Right lobe of liver (tissue), 6 donors: Measurements from ENCODE around the gene FOXP3. TPM values are rescaled to one million over a fixed set of nuclear protein-coding genes. Genes with fewer than 3 reads are reported as not detected.

Experiments
- ATAC-seq, 4 donors: fragments of 200-7000 bp; cut with Tn5 transposase; one replicate each; pipeline ENCODE4 v1.9.1; 2020; ENCODE audit warnings: mild to moderate bottlenecking in 4 of 4, moderate library complexity in 4 of 4
- DNase-seq, 3 donors: peaks; one replicate each; pipeline ENCODE4 v3.0.0-alpha.2; 2020
- H3K27ac ChIP-seq, 3 donors: fragments of 200-600 bp; one replicate each; pipeline ENCODE4 v1.8.0; 2022
- H3K27me3 ChIP-seq, 2 donors: fragments of 200-600 bp; one replicate each; pipeline ENCODE4 v1.8.0; 2022
- H3K36me3 ChIP-seq, 4 donors: fragments of 200-600 bp; sonication (generic) in 1 of 4; one replicate each; pipeline versions ENCODE4 v1.5.1 to v1.8.0; 2017 to 2022; ENCODE audit warnings: control low read depth in 1 of 4
- H3K4me1 ChIP-seq, 4 donors: fragments of 200-600 bp; sonication (generic) in 1 of 4; one replicate each; pipeline versions ENCODE4 v1.5.1 to v1.8.0; 2017 to 2022; ENCODE audit warnings: control low read depth in 1 of 4
- H3K4me3 ChIP-seq, 3 donors: fragments of 200-600 bp; one replicate each; pipeline ENCODE4 v1.8.0; 2022
- H3K9me3 ChIP-seq, 4 donors: fragments of 200-600 bp; sonication (generic) in 1 of 4; one replicate each; pipeline versions ENCODE4 v1.5.1 to v1.8.0; 2017 to 2022; ENCODE audit warnings: control low read depth in 1 of 4
- POLR2A ChIP-seq: fragments of 450-650 bp; IDR thresholded peaks from one replicate; pipeline ENCODE4 v1.6.1; 2017; ENCODE audit warnings: antibody characterized with exemption, mild to moderate bottlenecking
- WGBS: methylation state at CpG from one replicate; pipeline ENCODE4 v1.1.6; 2018; ENCODE audit warnings: low coverage, low lambda C conversion rate; ENCODE audit not compliant: insufficient coverage; ENCODE audit errors: missing lambda C conversion rate; 5-methylcytosine and 5-hydroxymethylcytosine counted together
- intact Hi-C, 2 donors: fragments of 100-400 bp; cut with DNase I; formaldehyde crosslinking; loops; one replicate each; pipeline versions ENCODE4 v1.11.2 to v1.14.1; 2022
- total RNA-seq, 6 experiments: library from RNA; depleted of rRNA in 2 of 6; stranded (reverse); fragments of >200 nt in 2 of 6; fragmentation: NEBNext Ultra II Directional in 3 of 6; extraction: Animal tissue kit (Norgen Biotek cat#: 25700) in 3 of 6; gene quantifications; one replicate each; pipeline versions ENCODE4 v1.1.0 to v1.2.4, GENCODE V29; 2016 to 2023
- TF ChIP-seq, protein P1 (sequence below), 4 donors: fragments of 200-600 bp in 3 of 4; fragments of 450-650 bp in 1 of 4; IDR thresholded peaks; one replicate each; pipeline versions ENCODE4 v1.5.1 to v1.8.0; 2016 to 2022; ENCODE audit warnings: antibody characterized with exemption in 4 of 4, mild to moderate bottlenecking in 2 of 4
- donor health status: DM: no; HTN: yes; CAD: no.
- donor health status: DM: no; HTN: no; CAD: no.
- donor health status: DM: no; HTN: no; CAD: no.
- donor health status: DM: no; HTN: yes; CAD: no.
- donor health status: DM: no; HTN: yes; CAD: no.

Gene FOXP3
- total RNA-seq, 6 experiments from 2014 or later: 0.18 to 1.2 (median 0.32) TPM

DNA sequence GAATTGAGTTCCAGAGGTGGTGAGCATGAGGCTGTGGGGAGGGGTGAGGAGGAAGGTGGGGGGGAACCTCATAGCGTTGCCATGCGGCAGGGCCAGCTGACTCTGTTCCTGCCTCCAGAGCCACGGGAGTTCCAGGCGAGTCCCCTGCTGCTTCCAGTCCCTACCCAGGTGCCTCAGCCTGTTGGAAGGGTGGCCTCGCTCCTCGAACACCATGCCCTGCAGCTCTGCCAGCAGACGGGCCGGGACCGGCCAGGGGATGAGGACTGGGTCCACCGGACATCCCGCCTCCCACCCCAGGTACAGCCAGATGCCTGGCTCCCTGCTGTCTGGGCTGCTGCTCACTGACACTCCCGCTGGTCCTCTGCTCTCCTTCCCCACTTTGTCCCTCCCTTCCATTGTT, 21.3 kb downstream of the FOXP3 start:
- ATAC-seq: no peak
- H3K27me3 ChIP-seq: no peaks in the 10 kb centered on the region
- H3K4me1 ChIP-seq: no peaks in the 10 kb centered on the region
- WGBS: 57% methylated on average over 3 of the region's 12 CpGs
- no peak for DNase-seq
- H3K4me3 ChIP-seq: no peak overlapping the region
- no peak overlapping the region for H3K27ac ChIP-seq
- TF ChIP-seq, protein P1, sequence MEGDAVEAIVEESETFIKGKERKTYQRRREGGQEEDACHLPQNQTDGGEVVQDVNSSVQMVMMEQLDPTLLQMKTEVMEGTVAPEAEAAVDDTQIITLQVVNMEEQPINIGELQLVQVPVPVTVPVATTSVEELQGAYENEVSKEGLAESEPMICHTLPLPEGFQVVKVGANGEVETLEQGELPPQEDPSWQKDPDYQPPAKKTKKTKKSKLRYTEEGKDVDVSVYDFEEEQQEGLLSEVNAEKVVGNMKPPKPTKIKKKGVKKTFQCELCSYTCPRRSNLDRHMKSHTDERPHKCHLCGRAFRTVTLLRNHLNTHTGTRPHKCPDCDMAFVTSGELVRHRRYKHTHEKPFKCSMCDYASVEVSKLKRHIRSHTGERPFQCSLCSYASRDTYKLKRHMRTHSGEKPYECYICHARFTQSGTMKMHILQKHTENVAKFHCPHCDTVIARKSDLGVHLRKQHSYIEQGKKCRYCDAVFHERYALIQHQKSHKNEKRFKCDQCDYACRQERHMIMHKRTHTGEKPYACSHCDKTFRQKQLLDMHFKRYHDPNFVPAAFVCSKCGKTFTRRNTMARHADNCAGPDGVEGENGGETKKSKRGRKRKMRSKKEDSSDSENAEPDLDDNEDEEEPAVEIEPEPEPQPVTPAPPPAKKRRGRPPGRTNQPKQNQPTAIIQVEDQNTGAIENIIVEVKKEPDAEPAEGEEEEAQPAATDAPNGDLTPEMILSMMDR (IDR thresholded peaks at IDR 0.05): no peak
- TF ChIP-seq POLR2A: no peak
- peaks cover 0 to 7% (median 0%) of the 10 kb centered on the region in 4 donors for H3K36me3 ChIP-seq
- no peaks in the 10 kb centered on the region for H3K9me3 ChIP-seq
- intact Hi-C loops: no loop called here

DNA sequence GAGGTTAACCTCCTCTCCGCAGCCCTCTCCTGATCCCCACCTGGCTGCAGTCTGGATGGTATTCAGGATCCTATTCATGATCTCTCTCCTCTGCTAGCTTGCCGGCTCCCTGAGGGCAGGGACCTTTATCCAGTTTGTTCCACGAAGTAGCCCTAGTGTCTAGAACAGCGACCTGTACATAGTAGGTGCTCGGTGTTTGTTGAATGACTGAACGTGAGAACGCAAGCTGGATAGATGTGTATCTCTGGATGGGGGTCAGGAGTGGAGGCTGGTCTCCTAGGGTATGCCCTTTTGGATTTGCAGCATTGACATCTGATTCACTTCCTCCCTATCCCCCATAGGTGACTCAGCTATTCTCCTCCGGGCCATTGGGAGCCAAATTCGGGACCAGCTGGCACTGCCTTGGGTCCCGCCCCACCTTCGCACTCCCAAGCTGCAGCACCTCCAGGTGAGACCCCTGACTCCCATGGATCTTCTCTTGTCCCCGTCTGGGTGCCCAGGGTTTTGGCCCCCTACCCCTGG, 21.9 kb downstream of the FOXP3 start:
- ATAC-seq (no peak), DNase-seq (no peak)
- Histone ChIP-seq H3K9me3 (no peaks in the 10 kb centered on the region), H3K36me3 (peaks cover 0 to 7% (median 0%) of the 10 kb centered on the region in 4 donors), H3K27ac (no peak overlapping the region), H3K27me3 (no peaks in the 10 kb centered on the region), H3K4me3 (no peak overlapping the region), H3K4me1 (no peaks in the 10 kb centered on the region)
- intact Hi-C loops: no loop called here
- 83% methylated on average over 2 of the region's 12 CpGs for WGBS
- no peak for TF ChIP-seq POLR2A
- TF ChIP-seq, protein P1 (IDR thresholded peaks at IDR 0.05): no peak

DNA sequence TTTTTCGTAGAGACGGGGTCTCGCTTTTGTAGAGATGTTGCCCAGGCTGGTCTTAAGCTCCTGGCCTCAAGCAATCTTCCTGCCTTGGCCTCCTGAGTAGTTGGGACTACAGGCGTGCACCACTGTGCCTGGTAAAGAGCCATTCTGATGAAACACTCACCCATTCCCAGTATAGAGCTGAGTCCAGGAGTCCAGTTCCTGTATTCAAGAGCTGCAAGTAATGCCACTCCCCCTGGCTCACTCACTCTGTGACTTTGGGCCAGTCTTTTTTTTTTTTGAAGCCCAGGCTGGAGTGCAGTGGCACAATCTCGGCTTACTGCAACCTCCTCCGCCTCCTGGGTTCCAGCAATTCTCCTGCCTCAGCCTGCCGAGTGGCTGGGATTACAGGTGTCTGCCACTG, 25.8 kb downstream of the FOXP3 start:
- Histone ChIP-seq H3K27me3 (no peaks in the 10 kb centered on the region), H3K9me3 (no peaks in the 10 kb centered on the region), H3K27ac (no peak overlapping the region), H3K4me3 (no peak overlapping the region), H3K4me1 (no peaks in the 10 kb centered on the region), H3K36me3 (peaks cover 0 to 7% (median 0%) of the 10 kb centered on the region in 4 donors)
- DNase-seq (peak in 1 of 3 donors; percentile 54), ATAC-seq (peak in 2 of 4 donors; percentile 64 to 73)
- TF ChIP-seq POLR2A: no peak
- TF ChIP-seq, protein P1 (IDR thresholded peaks at IDR 0.05): no peak
- 55% methylated on average over 4 of the region's 7 CpGs for WGBS
- intact Hi-C loops: no loop called here

DNA sequence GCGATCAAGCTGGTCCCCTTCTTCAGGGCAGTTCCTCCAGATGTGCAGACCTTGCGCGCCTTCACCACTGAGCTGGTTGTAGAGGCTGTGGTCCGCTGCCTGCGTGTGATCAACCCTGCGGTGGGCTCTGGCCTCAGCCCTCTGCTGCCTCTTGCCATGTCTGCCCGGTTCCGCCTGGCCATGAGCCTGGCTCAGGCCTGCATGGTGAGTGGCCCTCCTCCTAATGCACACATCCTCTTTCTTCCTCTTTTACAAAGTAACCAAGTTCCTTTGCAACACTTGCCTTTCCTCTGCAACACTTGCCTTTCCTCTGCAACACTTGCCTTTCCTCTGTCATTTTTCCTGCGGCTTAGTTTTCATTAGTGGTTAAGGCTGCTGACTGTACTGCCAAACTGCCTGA, 27.4 kb downstream of the FOXP3 start:
- Histone ChIP-seq H3K4me1 (no peaks in the 10 kb centered on the region), H3K36me3 (no peaks in the 10 kb centered on the region), H3K9me3 (no peaks in the 10 kb centered on the region), H3K27ac (no peak overlapping the region), H3K27me3 (no peaks in the 10 kb centered on the region), H3K4me3 (no peak overlapping the region)
- DNase-seq (no peak), ATAC-seq (peak in 3 of 4 donors; percentile 17 to 35 (median 34))
- 45% methylated on average over 3 of the region's 9 CpGs for WGBS
- TF ChIP-seq, protein P1 (IDR thresholded peaks at IDR 0.05): no peak
- TF ChIP-seq POLR2A: no peak
- intact Hi-C loops: no loop called here
